ENCODE measurements around the gene CLDN18. TPM values are rescaled to one million over a fixed set of nuclear protein-coding genes. Genes with fewer than 3 reads are reported as not detected.

Gene CLDN18
- polyA plus RNA-seq, 6 donors from 2014 or later = not detected

DNA sequence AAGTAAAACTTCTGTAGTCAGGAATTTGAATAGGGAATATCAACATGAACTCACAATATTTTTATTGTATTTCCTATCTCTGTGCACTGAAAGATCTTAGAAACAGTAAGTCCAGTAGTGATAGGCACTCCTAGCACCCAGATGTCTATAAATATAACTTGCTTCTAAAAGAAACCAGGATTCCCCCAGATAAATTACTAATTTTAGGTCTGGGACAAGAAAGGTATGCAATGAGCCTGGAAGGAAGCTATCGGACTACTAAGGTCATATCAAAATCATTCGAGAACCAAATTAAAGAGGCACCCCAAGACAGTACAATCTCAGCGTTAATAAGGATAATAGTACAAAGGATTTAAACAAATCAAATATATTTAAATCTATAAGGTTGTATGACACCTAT lies 47.4 kb downstream of the CLDN18 start:
- DNase-seq (no peak), ATAC-seq (ENCODE audit: low read depth in 2 of 2) (no peak)
- H3K4me3 Mint-ChIP-seq = no peak overlapping the region

DNA sequence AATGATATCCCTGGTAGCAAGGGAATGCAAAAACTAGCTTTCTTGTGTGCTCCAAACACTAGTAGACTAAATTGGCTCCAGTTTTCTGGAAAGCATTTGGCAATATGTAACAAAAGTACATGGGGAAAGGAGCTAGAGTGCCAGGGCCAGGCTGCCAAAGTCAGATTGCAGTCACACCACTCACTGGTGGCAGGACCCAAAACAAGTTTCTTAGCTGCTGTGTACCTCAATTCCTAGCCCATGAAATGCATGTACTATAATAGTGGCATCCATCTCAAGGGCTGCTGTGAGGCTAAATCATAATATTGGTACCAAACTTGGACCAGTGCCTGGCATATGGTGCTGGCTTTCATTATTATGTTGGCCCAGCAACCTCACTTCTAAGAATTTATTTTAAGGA lies 49.3 kb downstream of the CLDN18 start:
- peaks cover 0 to 6% (median 2%) of the 10 kb centered on the region in 3 donors for H3K4me1 Mint-ChIP-seq
- peaks cover 5 to 14% (median 12%) of the 10 kb centered on the region in 3 donors for H3K27me3 Mint-ChIP-seq
- H3K27ac Mint-ChIP-seq = no peak overlapping the region
- ATAC-seq (ENCODE audit: low read depth in 2 of 2) = no peak
- DNase-seq = no peak
- H3K9me3 Mint-ChIP-seq = no peaks in the 10 kb centered on the region
- H3K36me3 Mint-ChIP-seq = no peaks in the 10 kb centered on the region
- H3K4me3 Mint-ChIP-seq = no peak overlapping the region

More for the DNA sequence above, 47.4 kb downstream of the CLDN18 start:
- H3K4me1 Mint-ChIP-seq = peaks cover 0 to 6% (median 2%) of the 10 kb centered on the region in 3 donors
- no peaks in the 10 kb centered on the region for H3K9me3 Mint-ChIP-seq
- no peaks in the 10 kb centered on the region for H3K36me3 Mint-ChIP-seq
- no peak overlapping the region for H3K27ac Mint-ChIP-seq
- peaks cover 9 to 20% (median 18%) of the 10 kb centered on the region in 3 donors for H3K27me3 Mint-ChIP-seq

- Mint-ChIP-seq H3K27ac (no peak overlapping the region), H3K27me3 (peaks cover 0 to 6% (median 5%) of the 10 kb centered on the region in 3 donors), H3K4me3 (no peak overlapping the region), H3K36me3 (no peaks in the 10 kb centered on the region), H3K4me1 (peaks cover 0 to 6% (median 2%) of the 10 kb centered on the region in 3 donors), H3K9me3 (no peaks in the 10 kb centered on the region)
- ATAC-seq (ENCODE audit: low read depth in 2 of 2) (no peak), DNase-seq (no peak)
Measured at GRCh38 chr3:138060792-138061191, 50.8 kb downstream of the CLDN18 start.

- H3K36me3 Mint-ChIP-seq = no peaks in the 10 kb centered on the region
- H3K9me3 Mint-ChIP-seq = no peaks in the 10 kb centered on the region
- no peak overlapping the region for H3K27ac Mint-ChIP-seq
- H3K4me3 Mint-ChIP-seq = no peak overlapping the region
- DNase-seq = no peak
- ATAC-seq (ENCODE audit: low read depth in 2 of 2) = no peak
- peaks cover 0 to 8% (median 0%) of the 10 kb centered on the region in 3 donors for H3K27me3 Mint-ChIP-seq
- H3K4me1 Mint-ChIP-seq = peaks cover 0 to 6% (median 2%) of the 10 kb centered on the region in 3 donors
Measured at GRCh38 chr3:138062037-138062436, 52.1 kb downstream of the CLDN18 start.

DNA sequence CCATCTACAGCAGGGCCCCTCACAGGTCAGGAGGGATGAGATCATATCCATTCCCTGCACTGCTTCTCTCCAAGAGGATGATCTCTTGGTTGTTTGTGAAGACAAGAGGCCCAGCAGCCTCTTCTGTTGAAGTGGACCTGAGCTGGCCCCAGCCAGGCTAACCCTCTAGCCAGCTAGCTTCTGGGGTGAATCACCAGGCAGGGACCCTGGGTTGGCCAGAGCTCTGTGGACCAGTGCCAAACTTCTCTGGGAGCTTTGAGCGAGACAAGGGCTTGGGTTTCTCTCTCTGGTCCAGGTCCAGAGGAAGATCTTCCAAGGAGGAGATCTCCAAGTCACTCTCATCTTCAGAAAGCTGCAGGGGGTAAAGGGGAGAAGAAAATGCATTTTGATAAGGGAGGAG lies 52.7 kb downstream of the CLDN18 start:
- Mint-ChIP-seq H3K36me3 (no peaks in the 10 kb centered on the region), H3K4me3 (peak overlapping the region in 1 of 8 donors; percentile 43), H3K4me1 (peaks cover 0 to 6% (median 2%) of the 10 kb centered on the region in 3 donors), H3K9me3 (no peaks in the 10 kb centered on the region), H3K27me3 (peaks cover 0 to 8% (median 0%) of the 10 kb centered on the region in 3 donors), H3K27ac (no peak overlapping the region)
- ATAC-seq (ENCODE audit: low read depth in 2 of 2) (no peak), DNase-seq (no peak)

DNA sequence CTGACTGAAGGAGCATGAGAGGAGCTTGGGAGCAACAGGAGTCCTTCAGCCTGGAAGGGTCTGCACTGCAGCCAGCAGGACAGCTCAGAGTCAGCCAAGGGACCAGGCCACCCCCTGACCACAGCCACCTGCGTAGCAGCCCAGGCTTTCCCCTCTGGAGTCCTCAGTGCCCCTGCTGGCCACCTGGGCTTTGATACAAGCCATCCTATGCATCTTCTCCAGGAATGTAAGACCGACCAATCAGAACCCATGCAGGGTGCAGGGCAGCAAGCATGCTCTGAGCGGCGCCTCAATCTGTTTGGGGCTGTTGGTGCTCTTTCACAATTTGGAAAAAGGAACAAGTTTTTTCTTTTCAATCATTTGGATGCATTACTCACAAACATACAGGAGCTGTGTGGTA lies 53.5 kb downstream of the CLDN18 start:
- no peak for DNase-seq
- no peak overlapping the region for H3K27ac Mint-ChIP-seq
- H3K9me3 Mint-ChIP-seq = no peaks in the 10 kb centered on the region
- ATAC-seq (ENCODE audit: low read depth in 2 of 2) = no peak
- H3K4me1 Mint-ChIP-seq = peaks cover 0 to 6% (median 2%) of the 10 kb centered on the region in 3 donors
- H3K36me3 Mint-ChIP-seq = no peaks in the 10 kb centered on the region
- no peak overlapping the region for H3K4me3 Mint-ChIP-seq
- H3K27me3 Mint-ChIP-seq = peaks cover 0 to 8% (median 1%) of the 10 kb centered on the region in 3 donors

DNA sequence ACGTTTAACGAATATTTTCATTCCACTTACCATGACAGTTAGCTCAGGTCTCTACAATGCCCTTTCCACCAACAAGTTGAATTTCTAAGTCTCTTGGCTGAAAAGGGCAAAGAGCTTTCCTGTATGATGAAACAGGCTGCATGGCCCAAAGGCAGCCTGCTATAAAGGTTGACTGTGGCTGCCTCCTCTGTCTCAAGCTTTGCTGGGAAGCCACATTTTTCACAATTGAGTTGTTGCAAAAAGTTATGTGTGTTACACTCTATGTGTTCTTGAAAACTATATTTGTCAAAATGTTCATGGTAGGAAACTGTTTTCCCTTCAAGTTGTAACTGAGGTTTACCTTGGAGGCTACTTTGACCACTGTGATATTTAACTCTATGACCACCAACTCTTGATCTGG lies 56.0 kb downstream of the CLDN18 start:
- H3K9me3 Mint-ChIP-seq = no peaks in the 10 kb centered on the region
- peaks cover 0 to 6% (median under 1%) of the 10 kb centered on the region in 3 donors for H3K4me1 Mint-ChIP-seq
- no peak overlapping the region for H3K27ac Mint-ChIP-seq
- H3K4me3 Mint-ChIP-seq = no peak overlapping the region
- H3K36me3 Mint-ChIP-seq = no peaks in the 10 kb centered on the region
- ATAC-seq (ENCODE audit: low read depth in 2 of 2) (no peak), DNase-seq (no peak)
- peaks cover 8 to 24% (median 15%) of the 10 kb centered on the region in 3 donors for H3K27me3 Mint-ChIP-seq

DNA sequence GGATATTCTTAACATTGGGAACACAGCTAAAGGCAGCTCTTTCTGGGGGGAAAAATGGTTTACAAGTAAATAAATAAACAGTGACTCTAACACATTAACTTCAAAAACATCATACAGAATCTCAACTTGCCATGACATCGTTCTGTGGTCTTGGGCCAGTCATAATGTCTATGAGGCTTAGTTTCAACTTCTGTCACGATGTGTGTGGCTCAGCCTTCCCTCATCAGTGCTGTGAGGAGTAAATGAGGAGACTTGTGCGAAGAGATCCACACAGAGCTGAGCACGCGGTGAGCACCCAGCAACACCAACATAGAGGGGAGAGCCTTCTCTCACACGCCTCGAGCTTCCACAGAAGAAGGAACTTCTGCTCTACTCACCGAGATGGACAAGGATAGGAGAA lies 56.4 kb downstream of the CLDN18 start:
- no peaks in the 10 kb centered on the region for H3K36me3 Mint-ChIP-seq
- H3K4me3 Mint-ChIP-seq = no peak overlapping the region
- peaks cover 11 to 28% (median 15%) of the 10 kb centered on the region in 3 donors for H3K27me3 Mint-ChIP-seq
- ATAC-seq (ENCODE audit: low read depth in 2 of 2) (no peak), DNase-seq (no peak)
- no peak overlapping the region for H3K27ac Mint-ChIP-seq
- peaks cover 0 to 5% (median 0%) of the 10 kb centered on the region in 3 donors for H3K4me1 Mint-ChIP-seq
- H3K9me3 Mint-ChIP-seq = no peaks in the 10 kb centered on the region

- H3K27me3 Mint-ChIP-seq = peaks cover 15 to 33% (median 17%) of the 10 kb centered on the region in 3 donors
- ATAC-seq (ENCODE audit: low read depth in 2 of 2) (no peak), DNase-seq (no peak)
- H3K4me1 Mint-ChIP-seq = no peaks in the 10 kb centered on the region
- H3K9me3 Mint-ChIP-seq = no peaks in the 10 kb centered on the region
- no peak overlapping the region for H3K4me3 Mint-ChIP-seq
- H3K36me3 Mint-ChIP-seq = no peaks in the 10 kb centered on the region
- H3K27ac Mint-ChIP-seq = no peak overlapping the region
Measured at GRCh38 chr3:138066972-138067371, 57.0 kb downstream of the CLDN18 start.

GRCh38 chr3:138068046-138068445 lies 58.1 kb downstream of the CLDN18 start:
- Mint-ChIP-seq H3K9me3 (peaks cover 0 to under 1% (median 0%) of the 10 kb centered on the region in 7 donors), H3K4me1 (no peaks in the 10 kb centered on the region), H3K27ac (no peak overlapping the region), H3K4me3 (no peak overlapping the region), H3K27me3 (peaks cover 15 to 34% (median 17%) of the 10 kb centered on the region in 3 donors), H3K36me3 (no peaks in the 10 kb centered on the region)
- ATAC-seq (ENCODE audit: low read depth in 2 of 2) (no peak), DNase-seq (no peak)

DNA sequence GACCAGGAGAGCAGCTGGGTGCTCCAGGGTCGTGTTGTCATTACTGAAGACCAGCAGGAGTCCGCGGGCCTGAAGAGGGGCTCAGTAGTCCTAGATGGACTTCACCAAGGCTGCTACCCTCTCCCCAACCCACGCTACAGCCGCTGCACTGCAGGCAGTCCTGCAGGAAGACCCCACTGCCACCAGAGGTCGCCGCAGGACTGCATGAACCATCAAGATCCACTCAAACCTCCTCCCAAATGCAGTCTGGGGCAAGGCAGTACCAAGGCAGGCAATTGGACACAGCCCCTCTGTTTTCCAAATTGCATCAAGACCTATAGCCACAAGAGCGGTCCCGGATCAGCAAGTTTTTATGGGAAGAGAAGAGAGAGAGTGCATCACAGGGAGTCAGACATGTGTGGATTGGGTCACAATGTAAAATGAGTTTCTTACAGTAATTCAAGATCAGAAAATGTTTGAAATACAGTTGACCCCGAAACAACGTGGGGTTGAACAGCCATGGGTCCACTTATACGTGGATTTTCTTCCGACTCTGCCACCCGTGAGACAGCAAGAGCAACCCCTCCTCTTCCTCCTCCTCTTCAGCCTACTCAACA lies 58.7 kb downstream of the CLDN18 start:
- ATAC-seq (ENCODE audit: low read depth in 2 of 2) (peak; percentile 43 to 58), DNase-seq (peak; percentile 43)
- peaks cover 17 to 38% (median 20%) of the 10 kb centered on the region in 3 donors for H3K27me3 Mint-ChIP-seq
- H3K4me3 Mint-ChIP-seq = no peak overlapping the region
- H3K4me1 Mint-ChIP-seq = no peaks in the 10 kb centered on the region
- H3K27ac Mint-ChIP-seq = no peak overlapping the region
- H3K9me3 Mint-ChIP-seq = peaks cover 0 to 6% (median 4%) of the 10 kb centered on the region in 7 donors
- no peaks in the 10 kb centered on the region for H3K36me3 Mint-ChIP-seq

DNA sequence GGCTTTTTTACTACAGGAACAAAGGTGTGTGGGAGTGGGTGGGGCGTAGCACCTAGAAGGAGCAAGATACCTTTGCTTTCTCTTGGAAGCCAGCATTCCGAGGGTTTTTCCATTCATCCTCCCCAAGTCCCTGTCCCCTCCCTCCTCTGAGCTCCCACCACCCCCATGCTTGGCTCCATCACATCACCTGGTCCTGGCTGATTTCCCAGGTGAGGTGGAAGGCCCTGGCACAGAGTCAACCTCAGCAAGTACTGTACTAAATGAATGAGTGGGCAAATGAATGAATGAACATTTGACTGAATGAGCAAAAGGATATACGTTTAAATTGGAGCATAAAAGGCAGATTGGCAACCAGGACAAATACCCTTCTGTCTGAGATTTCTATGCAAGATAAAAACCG lies 60.0 kb downstream of the CLDN18 start:
- no peak for ATAC-seq (ENCODE audit: low read depth in 2 of 2)
- peaks cover 17 to 38% (median 20%) of the 10 kb centered on the region in 3 donors for H3K27me3 Mint-ChIP-seq
- no peak overlapping the region for H3K27ac Mint-ChIP-seq

GRCh38 chr3:138072796-138073195 lies 62.8 kb downstream of the CLDN18 start:
- H3K9me3 Mint-ChIP-seq = peaks cover 0 to 12% (median 8%) of the 10 kb centered on the region in 7 donors
- no peak overlapping the region for H3K4me3 Mint-ChIP-seq
- DNase-seq = no peak
- no peaks in the 10 kb centered on the region for H3K4me1 Mint-ChIP-seq
- peaks cover 17 to 35% (median 24%) of the 10 kb centered on the region in 3 donors for H3K27me3 Mint-ChIP-seq
- no peak for ATAC-seq (ENCODE audit: low read depth in 2 of 2)
- H3K36me3 Mint-ChIP-seq = no peaks in the 10 kb centered on the region
- no peak overlapping the region for H3K27ac Mint-ChIP-seq

More for the DNA sequence above, 60.0 kb downstream of the CLDN18 start:
- H3K4me3 Mint-ChIP-seq = no peak overlapping the region
- DNase-seq = no peak
- no peaks in the 10 kb centered on the region for H3K4me1 Mint-ChIP-seq
- H3K36me3 Mint-ChIP-seq = no peaks in the 10 kb centered on the region
- H3K9me3 Mint-ChIP-seq = peaks cover 0 to 12% (median 4%) of the 10 kb centered on the region in 7 donors

DNA sequence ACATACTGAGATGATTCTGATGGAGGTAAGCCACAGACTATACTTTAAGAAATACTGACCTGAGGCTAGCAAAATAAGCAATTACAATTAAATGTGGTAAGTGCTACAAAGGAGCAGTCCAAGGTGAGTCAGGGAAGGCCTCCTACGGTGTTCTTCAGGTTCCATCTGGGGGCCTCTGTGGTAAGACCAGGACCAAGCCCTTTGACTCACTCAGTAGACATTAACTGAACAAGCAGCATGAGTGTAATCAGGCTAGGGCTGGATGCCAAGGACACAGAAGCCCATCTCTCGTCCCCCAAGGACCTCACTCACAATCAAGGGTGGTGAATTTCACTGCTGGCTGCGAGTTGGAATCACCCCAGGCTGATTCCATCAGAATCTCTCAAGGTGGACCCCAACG lies 68.1 kb downstream of the CLDN18 start:
- peak overlapping the region in 1 of 6 donors; percentile 11 for H3K27ac Mint-ChIP-seq
- no peaks in the 10 kb centered on the region for H3K4me1 Mint-ChIP-seq
- peaks cover 27 to 33% (median 28%) of the 10 kb centered on the region in 3 donors for H3K27me3 Mint-ChIP-seq
- DNase-seq = no peak
- H3K9me3 Mint-ChIP-seq = peaks cover 0 to 11% (median 7%) of the 10 kb centered on the region in 7 donors
- no peaks in the 10 kb centered on the region for H3K36me3 Mint-ChIP-seq
- no peak for ATAC-seq (ENCODE audit: low read depth in 2 of 2)
- H3K4me3 Mint-ChIP-seq = no peak overlapping the region
